ENCODE data around the gene HPN.

GRCh38 chr19:35105047-35105410 lies 63.5 kb downstream of the HPN start:
- TF ChIP-seq CTCF (IDR thresholded peaks at IDR 0.05; ENCODE audit: low read length) (no peak), EZH2phosphoT487 (IDR thresholded peaks at IDR 0.05; ENCODE audit: low read length) (no peak)

All from MM.1S (cell line).